GM12878 (cell line): ENCODE results near the gene ISG15. TPM values are rescaled to one million over a fixed set of nuclear protein-coding genes. Genes with fewer than 3 reads are reported as not detected.

Experiments
- ATAC-seq: fragments of 200-7000 bp; cut with Tn5 transposase; 3 replicates; pipeline ENCODE4 v1.9.1; 2020; ENCODE audit warnings: mild to moderate bottlenecking, moderate library complexity
- BruUV-seq: library from RNA; stranded (reverse); fragments of 400-500 nt; replicated peaks from 2 replicates; lab custom pipeline; 2021; lab: Mats Ljungman, UMichigan
- CTCF ChIA-PET: fragments of 300-600 bp; sonication (Branson Sonifier 250); formaldehyde crosslinking; extraction: SDS; loops from one replicate; lab custom pipeline; 2021; ENCODE audit warnings: inconsistent platforms; lab: Yijun Ruan, JAX
- POLR2A ChIA-PET: fragments of 350-600 bp; formaldehyde crosslinking; extraction: SDS; loops from one replicate; lab custom pipeline; 2021; ENCODE audit warnings: inconsistent platforms; lab: Charles Lee
- RAD21 ChIA-PET: fragments of 300-600 bp; sonication (Branson Sonifier 250); formaldehyde crosslinking; loops from one replicate; lab custom pipeline; 2023; ENCODE audit warnings: antibody characterized with exemption; ENCODE audit not compliant: unreplicated experiment; lab: Charles Lee
- SMC1A ChIA-PET: fragments of 300-600 bp; sonication (Branson Sonifier 250); formaldehyde crosslinking; loops from one replicate; lab custom pipeline; 2023; ENCODE audit not compliant: unreplicated experiment, uncharacterized antibody; lab: Charles Lee
- DNase-seq: peaks from one replicate; pipeline ENCODE4 v3.0.0-alpha.2; 2011; ENCODE audit warnings: low read depth, low spot score
- FAIRE-seq: peaks from 3 replicates; lab custom pipeline; 2011; peaks lifted over from hg19 to GRCh38; lab: Jason Lieb, UNC
- H2AFZ ChIP-seq: 2 replicates; pipeline ENCODE4 v1.6.0; 2011; ENCODE audit warnings: low read depth, low read length, control low read depth; ENCODE audit not compliant: control insufficient read depth
- H3K27ac ChIP-seq: 2 replicates; pipeline ENCODE4 v1.5.1; 2011; ENCODE audit warnings: control low read depth; ENCODE audit not compliant: control insufficient read depth, insufficient read depth
- H3K27me3 ChIP-seq, 2 experiments: replicated peaks in 1 of 2; 2 replicates each; pipeline versions ENCODE4 v1.6.0 to v1.6.1; 2011; ENCODE audit warnings: low read length in 1 of 2; ENCODE audit not compliant: control insufficient read depth in 2 of 2, insufficient read depth in 2 of 2
- H3K36me3 ChIP-seq, 2 experiments: 2 replicates each; pipeline ENCODE4 v1.5.1; 2011; ENCODE audit warnings: low read length in 1 of 2; ENCODE audit not compliant: control insufficient read depth in 2 of 2, insufficient read depth in 2 of 2
- H3K4me1 ChIP-seq: 2 replicates; pipeline ENCODE4 v1.6.1; 2011; ENCODE audit warnings: mild to moderate bottlenecking, low read length, moderate library complexity, mixed read lengths; ENCODE audit not compliant: control insufficient read depth, insufficient read depth
- H3K4me2 ChIP-seq: 2 replicates; pipeline ENCODE4 v1.6.0; 2011; ENCODE audit warnings: control low read depth; ENCODE audit not compliant: control insufficient read depth, insufficient read depth
- H3K4me3 ChIP-seq: fragments of 200-600 bp; sonication (generic); 2 replicates; pipeline ENCODE4 v1.5.1; 2016
- H3K79me2 ChIP-seq: 2 replicates; pipeline ENCODE4 v1.6.0; 2011; ENCODE audit warnings: low read length; ENCODE audit not compliant: control insufficient read depth, insufficient read depth
- H3K9ac ChIP-seq: 2 replicates; pipeline ENCODE4 v1.8.0; 2011; ENCODE audit warnings: low read length, control low read depth, mixed read lengths; ENCODE audit not compliant: control insufficient read depth, insufficient read depth
- H3K9me3 ChIP-seq: replicated peaks from 3 replicates; pipeline ENCODE4 v1.5.1; 2011; ENCODE audit warnings: mild to moderate bottlenecking, low read length; ENCODE audit not compliant: control insufficient read depth, insufficient read depth
- H4K20me1 ChIP-seq: 2 replicates; pipeline ENCODE4 v1.6.0; 2011; ENCODE audit not compliant: control insufficient read depth, insufficient read depth
- BRCA1 ChIP-seq: IDR thresholded peaks from 2 replicates; pipeline ENCODE4 v1.6.1; 2011; ENCODE audit warnings: low read depth, low read length, improper control_type of control experiment
- CHD4 ChIP-seq: fragments of 200-600 bp; sonication (generic); IDR thresholded peaks from 2 replicates; pipeline ENCODE4 v1.6.1; 2016; ENCODE audit warnings: mild to moderate bottlenecking
- DPF2 ChIP-seq: fragments of 450-650 bp; IDR thresholded peaks from 2 replicates; pipeline ENCODE4 v1.6.1; 2017; ENCODE audit warnings: mild to moderate bottlenecking
- EED ChIP-seq: sonication (generic); IDR thresholded peaks from 2 replicates; pipeline ENCODE4 v1.6.1; 2016; ENCODE audit warnings: antibody characterized with exemption, low read depth
- ELK1 ChIP-seq: IDR thresholded peaks from 2 replicates; pipeline ENCODE4 v1.6.1; 2012; ENCODE audit warnings: low read depth, low read length, improper control_type of control experiment
- ESRRA ChIP-seq: IDR thresholded peaks from 2 replicates; pipeline ENCODE4 v1.6.1; 2012; ENCODE audit warnings: mild to moderate bottlenecking, low read length, improper control_type of control experiment
- FOS ChIP-seq: IDR thresholded peaks from 3 replicates; pipeline ENCODE4 v1.6.1; 2011; ENCODE audit warnings: borderline replicate concordance; ENCODE audit not compliant: insufficient read length; ENCODE audit errors: extremely low read depth
- FOXK2 ChIP-seq: fragments of 450-650 bp; IDR thresholded peaks from 2 replicates; pipeline ENCODE4 v1.6.1; 2017; ENCODE audit warnings: mild to moderate bottlenecking, moderate library complexity
- FOXM1 ChIP-seq: IDR thresholded peaks from 2 replicates; pipeline ENCODE4 v1.6.1; 2012; ENCODE audit warnings: low read depth, mild to moderate bottlenecking, inconsistent platforms, low read length, moderate library complexity
- IKZF1 ChIP-seq: fragments of 450-650 bp; conservative IDR thresholded peaks from 2 replicates; pipeline ENCODE4 v1.6.1; 2017; ENCODE audit warnings: antibody characterized with exemption, mild to moderate bottlenecking
- KLF5 ChIP-seq: fragments of 450-650 bp; IDR thresholded peaks from 2 replicates; pipeline ENCODE4 v1.6.1; 2014; ENCODE audit warnings: mild to moderate bottlenecking; ENCODE audit not compliant: partially characterized antibody
- NFXL1 ChIP-seq: fragments of 450-650 bp; IDR thresholded peaks from 2 replicates; pipeline ENCODE4 v1.6.1; 2017; ENCODE audit warnings: antibody characterized with exemption, mild to moderate bottlenecking, borderline replicate concordance
- PKNOX1 ChIP-seq: fragments of 450-650 bp; IDR thresholded peaks from 2 replicates; pipeline ENCODE4 v1.6.1; 2016; ENCODE audit warnings: mild to moderate bottlenecking
- POLR2AphosphoS5 ChIP-seq: IDR thresholded peaks from 2 replicates; pipeline ENCODE4 v1.6.1; 2011; ENCODE audit warnings: mild to moderate bottlenecking, low read length, inconsistent platforms
- SP1 ChIP-seq: IDR thresholded peaks from one replicate; pipeline ENCODE4 v1.6.1; 2011; ENCODE audit warnings: low read depth, low read length
- TCF12 ChIP-seq: IDR thresholded peaks from 2 replicates; pipeline ENCODE4 v1.6.1; 2011; ENCODE audit warnings: low read depth, mild to moderate bottlenecking, low read length
- YY1 ChIP-seq: IDR thresholded peaks from 2 replicates; pipeline ENCODE4 v1.6.1; 2011; ENCODE audit warnings: low read depth, mild to moderate bottlenecking, low read length
- ZNF207 ChIP-seq: fragments of 450-650 bp; IDR thresholded peaks from 2 replicates; pipeline ENCODE4 v1.6.1; 2014; ENCODE audit warnings: antibody characterized with exemption, mild to moderate bottlenecking, borderline replicate concordance
- WGBS: methylation state at CpG from one replicate; pipeline ENCODE4 v1.1.6; 2016; ENCODE audit warnings: low lambda C conversion rate; ENCODE audit not compliant: insufficient replicate concordance, insufficient coverage; ENCODE audit errors: missing lambda C conversion rate; 5-methylcytosine and 5-hydroxymethylcytosine counted together
- in situ Hi-C: fragments of 300-500 bp; cut with MboI; formaldehyde crosslinking; loops from 9 replicates; pipeline ENCODE4 v1.14.3; 2018; ENCODE audit warnings: mixed read lengths
- intact Hi-C: fragments of 100-400 bp; cut with micrococcal nuclease; formaldehyde crosslinking; loops from one replicate; pipeline ENCODE4 v1.14.2; 2022; ENCODE audit not compliant: unreplicated experiment
- polyA plus RNA-seq, 11 experiments: library from polyadenylated mRNA; depleted of rRNA in 4 of 11; unstranded in 6 of 11; stranded (reverse) in 5 of 11; fragments of >200 nt; fragmentation: Nextera tagmentation in 4 of 11; fragmentation: Illumina TruSeq in 1 of 11; extraction: Ambion mirVana in 4 of 11; extraction: Trizol in 1 of 11; gene quantifications; 1 replicate in 1 of 11; 2 replicates in 10 of 11; pipeline versions ENCODE4 v1.2.1 to v1.2.3, GENCODE V29; 2011 to 2016; ENCODE audit warnings: inconsistent platforms in 2 of 11, missing spikeins in 2 of 11, low read depth in 1 of 11
- total RNA-seq, 4 experiments: library from RNA; depleted of rRNA in 3 of 4; stranded (reverse); fragments of >200 nt in 3 of 4; fragmentation: Illumina TruSeq in 1 of 4; extraction: Trizol in 1 of 4; gene quantifications; 2 replicates each; pipeline versions ENCODE4 v1.2.1 to v1.2.3, GENCODE V29; 2013 to 2021
- TF ChIP-seq, protein P1 (sequence below), 3 experiments: IDR thresholded peaks in 2 of 3; conservative IDR thresholded peaks in 1 of 3; 2 replicates each; pipeline ENCODE4 v1.5.1; 2011; ENCODE audit warnings: low read depth in 3 of 3, low read length in 3 of 3, mild to moderate bottlenecking in 3 of 3, control low read depth in 2 of 3, moderate library complexity in 2 of 3, inconsistent platforms in 1 of 3, mixed read lengths in 1 of 3; ENCODE audit not compliant: control insufficient read depth in 2 of 3, insufficient read depth in 1 of 3; ENCODE audit errors: extremely low read depth in 1 of 3

Gene ISG15
- total and polyA plus RNA-seq, 10 of the 15 experiments (the other 5 are each of a cell fraction or from before 2014, with no cell fraction given): 7.8 to 384 (median 274) TPM

GRCh38 chr1:1004780-1005697 lies 8.3 kb upstream of the ISG15 start:
- peaks cover 2% of the 10 kb centered on the region; the same call in 1 of the 3 replicates for H3K9me3 ChIP-seq
- peak overlapping the region; percentile 56 for H2AFZ ChIP-seq
- ChIA-PET SMC1A (no interaction called here), POLR2A (interaction anchor here (0.5 to 5.4 kb wide), 4 partner anchors 8 to 20 kb away, joined by 3 to 22 read pairs (median 4); partner anchors contain the start of genes AGRN and ISG15), RAD21 (no interaction called here), CTCF (interaction anchor here (0.6 to 5.6 kb wide), 4 partner anchors 21 to 136 kb away, joined by 3 to 56 read pairs (median 4); partner anchors contain the start of gene PERM1)
- ATAC-seq (peak; percentile 31), DNase-seq (no peak), FAIRE-seq (no peak)
- H3K27me3 ChIP-seq: peaks cover 0 to 9% of the 10 kb centered on the region in 2 experiments; a peak in 2 of 4 replicates
- H3K79me2 ChIP-seq: no peaks in the 10 kb centered on the region
- peak overlapping the region; percentile 55 for H3K4me2 ChIP-seq
- no peak overlapping the region for H3K27ac ChIP-seq
- H3K9ac ChIP-seq: no peak overlapping the region; the same call in 1 of the 2 replicates
- no TSS peak for BruUV-seq
- H4K20me1 ChIP-seq: no peaks in the 10 kb centered on the region
- no peak overlapping the region for H3K4me3 ChIP-seq
- intact Hi-C loops: no loop called here
- in situ Hi-C loops: no loop called here
- WGBS: 5% methylated on average over 21 of the region's 21 CpGs
- H3K4me1 ChIP-seq: peaks cover 26% of the 10 kb centered on the region
- no peaks in the 10 kb centered on the region for H3K36me3 ChIP-seq
- TF ChIP-seq FOS: no peak
- no peak for TF ChIP-seq BRCA1
- TF ChIP-seq CHD4: no peak
- no peak for TF ChIP-seq ESRRA
- no peak for TF ChIP-seq NFXL1
- TF ChIP-seq IKZF1: peak; percentile 57
- TF ChIP-seq, protein P1, sequence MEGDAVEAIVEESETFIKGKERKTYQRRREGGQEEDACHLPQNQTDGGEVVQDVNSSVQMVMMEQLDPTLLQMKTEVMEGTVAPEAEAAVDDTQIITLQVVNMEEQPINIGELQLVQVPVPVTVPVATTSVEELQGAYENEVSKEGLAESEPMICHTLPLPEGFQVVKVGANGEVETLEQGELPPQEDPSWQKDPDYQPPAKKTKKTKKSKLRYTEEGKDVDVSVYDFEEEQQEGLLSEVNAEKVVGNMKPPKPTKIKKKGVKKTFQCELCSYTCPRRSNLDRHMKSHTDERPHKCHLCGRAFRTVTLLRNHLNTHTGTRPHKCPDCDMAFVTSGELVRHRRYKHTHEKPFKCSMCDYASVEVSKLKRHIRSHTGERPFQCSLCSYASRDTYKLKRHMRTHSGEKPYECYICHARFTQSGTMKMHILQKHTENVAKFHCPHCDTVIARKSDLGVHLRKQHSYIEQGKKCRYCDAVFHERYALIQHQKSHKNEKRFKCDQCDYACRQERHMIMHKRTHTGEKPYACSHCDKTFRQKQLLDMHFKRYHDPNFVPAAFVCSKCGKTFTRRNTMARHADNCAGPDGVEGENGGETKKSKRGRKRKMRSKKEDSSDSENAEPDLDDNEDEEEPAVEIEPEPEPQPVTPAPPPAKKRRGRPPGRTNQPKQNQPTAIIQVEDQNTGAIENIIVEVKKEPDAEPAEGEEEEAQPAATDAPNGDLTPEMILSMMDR (IDR thresholded peaks at IDR 0.05 in 2 of 3, conservative IDR thresholded peaks at IDR 0.05 in 1 of 3; ENCODE audit: control insufficient read depth in 2 of 3, extremely low read depth in 1 of 3, insufficient read depth in 1 of 3, low read depth in 3 of 3, low read length in 3 of 3): no peak
- TF ChIP-seq PKNOX1: peak; percentile 51; the same call in 1 of the 2 replicates
- no peak for TF ChIP-seq TCF12
- TF ChIP-seq ELK1: no peak
- TF ChIP-seq SP1: no peak
- no peak for TF ChIP-seq FOXM1
- TF ChIP-seq YY1: no peak
- TF ChIP-seq DPF2: 0 out of 2 replicates have a peak, but pooled peaks have one; percentile 20
- TF ChIP-seq KLF5: no peak
- no peak for TF ChIP-seq FOXK2
- no peak for TF ChIP-seq ZNF207
- TF ChIP-seq POLR2AphosphoS5: no peak
- TF ChIP-seq EED: peak; percentile 32; the same call in 1 of the 2 replicates
